ENCODE measurements around the gene AHRR. TPM values are rescaled to one million over a fixed set of nuclear protein-coding genes. Genes with fewer than 3 reads are reported as not detected.

The AHRR gene
- total and polyA plus RNA-seq, 10 of the 15 experiments (the other 5 are each of a cell fraction or from before 2014, with no cell fraction given): 0.90 to 35.2 (median 19.2) TPM

GRCh38 chr5:472656-473550, 151.4 kb downstream of the AHRR start (continued):
- TF ChIP-seq IRF5 (IDR thresholded peaks at IDR 0.05; ENCODE audit: borderline replicate concordance) (no peak), BCLAF1 (IDR thresholded peaks at IDR 0.05) (no peak), YY1 (IDR thresholded peaks at IDR 0.05; ENCODE audit: low read depth, low read length) (peak; percentile 79), SIN3A (IDR thresholded peaks at IDR 0.05; ENCODE audit: low read depth, low read length) (0 out of 2 replicates have a peak, but pooled peaks have one; percentile 30), POLR2A (IDR thresholded peaks at IDR 0.05; ENCODE audit: low read depth, low read length) (peak; percentile 93), ZNF217 (IDR thresholded peaks at IDR 0.05) (no peak), CBFB (IDR thresholded peaks at IDR 0.05; ENCODE audit: low read depth) (no peak), JUND (IDR thresholded peaks at IDR 0.05; ENCODE audit: low read depth, low read length) (no peak), SREBF1 (IDR thresholded peaks at IDR 0.05; ENCODE audit: low read length) (no peak), ZBTB33 (IDR thresholded peaks at IDR 0.05) (no peak), HSF1 (IDR thresholded peaks at IDR 0.05; ENCODE audit: low read depth, low read length) (no peak), POLR2AphosphoS2 (IDR thresholded peaks at IDR 0.05; ENCODE audit: low read depth, low read length) (peak; percentile 56; the same call in 1 of the 2 replicates), MXI1 (IDR thresholded peaks at IDR 0.05; ENCODE audit: low read depth, low read length) (peak; percentile 41; the same call in 1 of the 2 replicates), IKZF1 (conservative IDR thresholded peaks at IDR 0.05) (peak; percentile 94), REST (IDR thresholded peaks at IDR 0.05; ENCODE audit: low read depth, low read length) (no peak), ELK1 (IDR thresholded peaks at IDR 0.05; ENCODE audit: low read depth, low read length) (no peak), MTA3 (IDR thresholded peaks at IDR 0.05; ENCODE audit: borderline replicate concordance, low read length) (no peak)

All from GM12878 (cell line).